Neural progenitor cell (in vitro differentiated cells): ENCODE data around the gene RBL2. TPM values are rescaled to one million over a fixed set of nuclear protein-coding genes. Genes with fewer than 3 reads are reported as not detected.

ENCODE experiments used
- DNase-seq: peaks from one replicate; pipeline ENCODE4 v3.0.0-alpha.2; 2016; ENCODE audit warnings: low spot score
- H2AFZ ChIP-seq: fragments of 200-600 bp; sonication (generic); replicated peaks from 2 replicates; pipeline ENCODE4 v1.6.1; 2016; ENCODE audit warnings: antibody characterized with exemption
- H3F3A ChIP-seq: fragments of 200-600 bp; sonication (generic); 2 replicates; pipeline ENCODE4 v1.6.1; 2016; ENCODE audit warnings: antibody characterized with exemption, low read depth
- H3K27ac ChIP-seq: fragments of 200-600 bp; sonication (generic); 2 replicates; pipeline ENCODE4 v1.5.1; 2016; ENCODE audit warnings: mild to moderate bottlenecking
- H3K27me3 ChIP-seq: fragments of 200-600 bp; sonication (generic); 2 replicates; pipeline ENCODE4 v1.6.1; 2016; ENCODE audit warnings: mild to moderate bottlenecking, moderate library complexity
- H3K36me3 ChIP-seq: fragments of 200-600 bp; sonication (generic); 2 replicates; pipeline ENCODE4 v1.5.1; 2016
- H3K4me1 ChIP-seq: fragments of 200-600 bp; sonication (generic); 2 replicates; pipeline ENCODE4 v1.6.1; 2016; ENCODE audit warnings: mixed run types
- H3K4me2 ChIP-seq: fragments of 200-600 bp; sonication (generic); 2 replicates; pipeline ENCODE4 v1.6.1; 2016
- H3K4me3 ChIP-seq: fragments of 200-600 bp; sonication (generic); 2 replicates; pipeline ENCODE4 v1.5.1; 2016
- H3K79me2 ChIP-seq: fragments of 200-600 bp; sonication (generic); 2 replicates; pipeline ENCODE4 v1.6.1; 2016; ENCODE audit warnings: low read depth
- H3K9ac ChIP-seq: fragments of 200-600 bp; sonication (generic); 2 replicates; pipeline ENCODE4 v1.6.1; 2016
- H3K9me3 ChIP-seq: fragments of 200-600 bp; sonication (generic); 2 replicates; pipeline ENCODE4 v1.5.1; 2016; ENCODE audit warnings: low read depth
- H4K20me1 ChIP-seq: fragments of 200-600 bp; sonication (generic); 2 replicates; pipeline ENCODE4 v1.6.1; 2016; ENCODE audit warnings: low read depth
- H3K27ac Mint-ChIP-seq: 3 replicates; pipeline ENCODE4 v1.8.0; 2021; ENCODE audit warnings: mixed read lengths
- H3K27me3 Mint-ChIP-seq: 2 replicates; pipeline ENCODE4 v1.8.0; 2022; ENCODE audit warnings: low read depth, mild to moderate bottlenecking, inconsistent platforms, moderate library complexity, mixed read lengths; ENCODE audit not compliant: insufficient read depth
- H3K36me3 Mint-ChIP-seq: 3 replicates; pipeline ENCODE4 v1.8.0; 2021; ENCODE audit warnings: mixed read lengths
- H3K4me1 Mint-ChIP-seq: 3 replicates; pipeline ENCODE4 v1.8.0; 2021; ENCODE audit warnings: mixed read lengths
- H3K4me3 Mint-ChIP-seq: 3 replicates; pipeline ENCODE4 v1.8.0; 2021; ENCODE audit warnings: mild to moderate bottlenecking, moderate library complexity, mixed read lengths
- H3K9me3 Mint-ChIP-seq: 3 replicates; pipeline ENCODE4 v1.8.0; 2020; ENCODE audit warnings: mixed read lengths
- CTCF ChIP-seq: fragments of 200-600 bp; sonication (generic); IDR thresholded peaks from 2 replicates; pipeline ENCODE4 v1.5.1; 2017; ENCODE audit warnings: antibody characterized with exemption, mild to moderate bottlenecking
- EZH2 ChIP-seq: fragments of 200-600 bp; sonication (generic); IDR thresholded peaks from 2 replicates; pipeline ENCODE4 v1.6.1; 2017; ENCODE audit warnings: antibody characterized with exemption, mild to moderate bottlenecking, moderate library complexity
- EZH2phosphoT487 ChIP-seq: fragments of 200-600 bp; sonication (generic); IDR thresholded peaks from 2 replicates; pipeline ENCODE4 v1.6.1; 2017; ENCODE audit warnings: antibody characterized with exemption
- total RNA-seq: library from RNA; depleted of rRNA; stranded (reverse); fragments of >200 nt; gene quantifications from 2 replicates; pipeline ENCODE4 v1.2.3, GENCODE V29; 2015; ENCODE audit warnings: low replicate concordance

RBL2 gene
- total RNA-seq, 1 donor from 2014 or later, result 58.1 TPM

- no peak for TF ChIP-seq CTCF
- TF ChIP-seq EZH2phosphoT487, result no peak
- no peak for TF ChIP-seq EZH2
- peak within 1 kb of the TSS; percentile 97 for H3K4me3 ChIP-seq
- H2AFZ ChIP-seq, result peak within 1 kb of the TSS; percentile 95
- Mint-ChIP-seq H3K4me1 (peaks cover 32% of the 10 kb centered on the region), H3K27ac (peak within 1 kb of the TSS; percentile 92), H3K9me3 (no peaks in the 10 kb centered on the region), H3K36me3 (peaks cover 5% of the 10 kb centered on the region), H3K27me3 (peaks cover 11% of the 10 kb centered on the region), H3K4me3 (peak within 1 kb of the TSS; percentile 100)
- peak; percentile 44 for DNase-seq
- H3K79me2 ChIP-seq, result peaks cover 21% of the 10 kb centered on the region
- H3K27ac ChIP-seq, result peak within 1 kb of the TSS; percentile 50
- H4K20me1 ChIP-seq, result peaks cover 15% of the 10 kb centered on the region
- H3K9me3 ChIP-seq, result no peaks in the 10 kb centered on the region
- H3K4me2 ChIP-seq, result peak within 1 kb of the TSS; percentile 95
- peak within 1 kb of the TSS; percentile 39 for H3K9ac ChIP-seq
- H3F3A ChIP-seq, result peaks cover 20% of the 10 kb centered on the region
- no peaks in the 10 kb centered on the region for H3K36me3 ChIP-seq
- peaks cover 19% of the 10 kb centered on the region for H3K4me1 ChIP-seq
- H3K27me3 ChIP-seq, result no peaks in the 10 kb centered on the region
These were observed 68.3 kb downstream of the RBL2 start, which contains the start of gene AKTIP for GRCh38 chr16:53502331-53503269. AKTIP (minus strand) TSS chr16:53503209; CDS start chr16:53500259, 2,950 bp downstream.

GRCh38 chr16:53503270-53503923, 69.1 kb downstream of the RBL2 start:
- Mint-ChIP-seq H3K4me1 (peaks cover 32% of the 10 kb centered on the region), H3K9me3 (no peaks in the 10 kb centered on the region)
- peaks cover 15% of the 10 kb centered on the region for H4K20me1 ChIP-seq

More at GRCh38 chr16:53503270-53503923, 69.1 kb downstream of the RBL2 start:
- H3K4me3 ChIP-seq, result peak overlapping the region; percentile 97
- H3K27me3 ChIP-seq, result no peaks in the 10 kb centered on the region
- peak overlapping the region; percentile 82 for H3K4me2 ChIP-seq
- TF ChIP-seq CTCF (no peak), EZH2phosphoT487 (no peak), EZH2 (no peak)
- DNase-seq, result peak; percentile 100
- peak overlapping the region; percentile 80 for H2AFZ ChIP-seq
- peaks cover 11% of the 10 kb centered on the region for H3K27me3 Mint-ChIP-seq
- peak overlapping the region; percentile 50 for H3K27ac ChIP-seq
- H3K36me3 ChIP-seq, result no peaks in the 10 kb centered on the region
- H3K36me3 Mint-ChIP-seq, result peaks cover 5% of the 10 kb centered on the region
- H3K79me2 ChIP-seq, result peaks cover 21% of the 10 kb centered on the region
- H3K4me1 ChIP-seq, result peaks cover 19% of the 10 kb centered on the region
- peaks cover 20% of the 10 kb centered on the region for H3F3A ChIP-seq
- H3K4me3 Mint-ChIP-seq, result peak overlapping the region; percentile 97
- H3K9me3 ChIP-seq, result no peaks in the 10 kb centered on the region
- peak overlapping the region; percentile 39 for H3K9ac ChIP-seq
- peak overlapping the region; percentile 92 for H3K27ac Mint-ChIP-seq
